HG02610 (cell line): Measurements from ENCODE around the gene C10orf67.
"Not testable (repeated sequence)": the region's sequence is repeated elsewhere in the genome, so short reads cannot be mapped to it uniquely, and the experiment has no call there.

Experiments used
- ATAC-seq: cut with Tn5 transposase; IDR thresholded peaks from one replicate; pipeline ENCODE4 v1.9.1; 2021; ENCODE audit warnings: mild to moderate bottlenecking, moderate library complexity; ENCODE audit not compliant: unreplicated experiment

The C10orf67 gene

DNA sequence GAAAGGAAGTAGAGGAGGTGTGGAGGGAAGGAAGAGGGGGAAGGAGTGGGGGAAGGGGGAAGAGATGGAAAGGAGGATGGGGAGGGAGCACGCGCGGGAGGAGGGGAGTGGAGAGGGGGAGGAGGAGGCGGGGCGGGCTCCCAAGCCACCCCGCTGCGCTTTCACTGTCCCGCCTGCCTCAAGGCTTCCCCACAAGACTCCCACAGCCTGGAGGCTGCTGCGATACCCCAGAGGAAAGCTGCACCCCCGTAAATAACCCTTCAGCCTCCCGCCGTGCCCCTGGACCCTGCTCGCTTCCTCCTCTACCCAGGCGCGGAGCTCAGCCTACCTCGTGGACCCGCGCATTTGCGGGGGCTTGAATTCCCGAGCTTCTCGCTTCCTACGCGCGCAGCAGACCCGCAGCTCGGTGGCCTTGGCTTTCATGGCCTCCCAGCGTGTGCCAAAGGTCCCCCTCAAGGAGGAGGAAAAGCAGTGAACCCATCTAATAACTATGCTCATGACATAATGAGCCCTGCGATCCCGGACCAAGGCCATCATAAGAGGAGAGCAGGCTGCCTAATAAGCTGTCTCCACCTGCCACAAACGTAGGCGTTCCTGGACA is at the start of gene C10orf67:
Gene C10orf67 (minus strand): TSS at position 557 of the 601 bp plus-strand sequence. CDS start 23 bp downstream, at position 534.
- ATAC-seq = no peak

DNA sequence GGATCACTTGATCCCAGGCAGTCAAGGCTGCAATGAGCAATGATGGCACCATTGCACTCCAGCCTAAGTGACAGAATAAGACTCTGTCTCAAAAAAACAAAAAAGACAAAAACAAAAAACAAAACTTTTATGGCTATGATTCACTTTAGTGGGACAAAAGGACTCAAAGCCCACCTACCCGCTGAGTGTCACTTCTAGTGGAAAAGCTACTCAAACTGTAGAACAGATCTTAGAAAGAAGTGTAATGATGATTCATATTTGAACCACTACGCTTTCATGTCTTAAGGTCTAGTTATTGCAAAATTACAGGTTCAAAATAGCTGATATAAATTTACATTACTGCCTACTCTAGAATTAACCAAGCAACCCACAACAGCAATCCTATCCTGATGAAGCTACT is 47.2 kb upstream of the C10orf67 start:
- ATAC-seq = no peak

DNA sequence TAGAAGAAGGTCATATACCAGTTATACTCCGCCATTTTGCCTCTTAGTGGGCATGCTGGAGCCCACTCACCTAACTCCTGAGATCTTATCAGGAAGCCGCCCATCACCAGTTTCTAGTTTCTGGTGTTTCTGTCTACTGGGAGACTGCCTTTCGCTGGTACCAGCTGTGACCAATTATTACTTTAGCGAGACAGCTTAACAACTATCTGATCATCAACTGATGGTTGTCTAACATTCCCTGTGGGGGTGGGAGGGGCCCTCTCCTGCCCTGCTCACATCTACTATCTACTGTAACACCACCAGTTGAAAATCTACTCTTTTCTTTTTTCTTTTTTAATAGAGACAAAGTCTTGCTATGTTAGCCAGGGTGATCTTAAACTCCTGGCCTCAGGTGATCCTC is 46.2 kb upstream of the C10orf67 start:
- ATAC-seq = no peak

DNA sequence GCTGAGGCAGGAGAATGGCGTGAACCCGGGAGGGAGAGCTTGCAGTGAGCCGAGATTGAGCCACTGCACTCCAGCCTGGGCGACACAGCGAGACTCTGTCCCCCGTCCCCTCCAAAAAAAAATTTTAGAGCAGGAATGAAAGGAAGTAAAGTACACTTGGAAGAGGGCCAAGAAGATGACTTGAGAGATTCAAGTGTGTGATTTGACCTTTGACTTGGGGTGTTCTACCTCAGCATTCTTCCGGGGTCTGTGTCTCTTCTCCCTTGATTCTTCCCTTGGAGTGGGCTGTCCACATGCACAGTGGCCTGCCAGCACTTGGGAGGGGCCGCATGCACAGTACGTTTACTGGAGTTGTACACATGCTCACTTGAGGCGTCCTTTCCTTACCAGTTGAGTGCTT is 45.8 kb upstream of the C10orf67 start:
- not testable (repeated sequence) for ATAC-seq

DNA sequence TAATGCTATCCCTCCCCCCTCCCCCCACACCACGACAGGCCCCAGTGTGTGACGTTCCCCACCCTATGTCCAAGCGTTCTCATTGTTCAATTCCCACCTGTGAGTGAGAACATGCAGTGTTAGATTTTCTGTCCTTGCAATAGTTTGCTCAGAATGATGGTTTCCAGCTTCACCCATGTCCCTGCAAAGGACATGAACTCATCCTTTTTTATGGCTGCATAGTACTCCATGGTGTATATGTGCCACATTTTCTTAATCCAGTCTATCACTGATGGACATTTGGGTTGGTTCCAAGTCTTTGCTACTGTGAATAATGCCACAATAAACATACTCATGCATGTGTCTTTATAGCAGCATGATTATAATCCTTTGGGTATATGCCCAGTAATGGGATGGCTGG is 42.9 kb upstream of the C10orf67 start:
- ATAC-seq = not testable (repeated sequence)

DNA sequence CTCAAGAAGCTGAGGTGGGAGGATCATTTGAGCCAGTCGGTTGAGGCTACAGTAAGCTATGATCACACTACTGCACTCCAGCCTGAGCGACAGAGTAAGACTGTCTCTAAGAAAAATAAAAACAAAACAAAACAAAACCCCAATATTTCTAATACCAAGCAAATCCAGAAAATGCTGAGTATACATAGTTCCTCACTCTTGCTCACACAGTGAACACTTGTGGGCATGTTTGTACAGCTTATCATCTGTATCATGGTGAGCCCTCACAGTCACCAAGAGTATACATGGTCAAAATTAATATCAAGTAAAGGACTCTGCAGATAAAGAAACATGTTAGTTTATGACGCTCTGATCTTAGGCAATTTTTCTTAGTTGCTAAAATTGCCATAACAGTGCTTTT is 41.5 kb upstream of the C10orf67 start:
- no peak for ATAC-seq

DNA sequence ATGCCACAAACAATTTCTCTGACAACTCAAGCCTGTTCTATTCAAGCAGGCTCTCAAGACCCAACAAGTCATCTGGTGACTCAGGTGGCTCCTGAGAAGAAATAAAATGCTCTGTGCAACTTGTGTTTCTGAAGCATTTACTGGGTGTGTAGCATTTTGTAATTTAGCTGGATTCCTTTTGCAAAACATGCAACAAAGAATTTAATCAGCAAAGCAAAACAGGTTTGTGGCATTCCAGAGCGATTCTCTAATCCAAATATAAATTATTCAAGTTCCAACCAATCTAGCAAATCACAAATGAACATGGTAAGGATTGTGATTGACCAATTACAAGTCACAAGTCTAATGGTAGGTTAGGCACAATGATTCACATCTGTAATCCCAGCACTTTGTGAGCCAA is 39.8 kb upstream of the C10orf67 start:
- ATAC-seq = no peak

DNA sequence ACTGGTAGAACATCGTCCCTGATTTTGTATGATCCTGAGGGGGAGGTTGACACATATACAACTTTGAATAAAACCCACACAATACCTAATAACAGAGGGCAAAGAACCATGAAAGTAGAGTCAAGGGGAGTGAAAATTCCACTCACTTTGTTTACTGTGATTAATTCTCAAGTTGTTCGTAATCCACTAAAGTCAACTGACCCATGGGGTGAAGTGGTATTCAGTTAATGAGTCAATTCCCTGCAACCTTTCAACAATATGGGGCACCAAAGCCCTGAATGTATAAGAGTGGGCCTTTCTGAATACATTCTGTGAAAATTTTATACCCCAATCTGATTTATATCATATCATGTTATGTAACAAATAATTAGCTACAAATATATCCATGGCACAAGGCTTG is 39.0 kb upstream of the C10orf67 start:
- no peak for ATAC-seq

DNA sequence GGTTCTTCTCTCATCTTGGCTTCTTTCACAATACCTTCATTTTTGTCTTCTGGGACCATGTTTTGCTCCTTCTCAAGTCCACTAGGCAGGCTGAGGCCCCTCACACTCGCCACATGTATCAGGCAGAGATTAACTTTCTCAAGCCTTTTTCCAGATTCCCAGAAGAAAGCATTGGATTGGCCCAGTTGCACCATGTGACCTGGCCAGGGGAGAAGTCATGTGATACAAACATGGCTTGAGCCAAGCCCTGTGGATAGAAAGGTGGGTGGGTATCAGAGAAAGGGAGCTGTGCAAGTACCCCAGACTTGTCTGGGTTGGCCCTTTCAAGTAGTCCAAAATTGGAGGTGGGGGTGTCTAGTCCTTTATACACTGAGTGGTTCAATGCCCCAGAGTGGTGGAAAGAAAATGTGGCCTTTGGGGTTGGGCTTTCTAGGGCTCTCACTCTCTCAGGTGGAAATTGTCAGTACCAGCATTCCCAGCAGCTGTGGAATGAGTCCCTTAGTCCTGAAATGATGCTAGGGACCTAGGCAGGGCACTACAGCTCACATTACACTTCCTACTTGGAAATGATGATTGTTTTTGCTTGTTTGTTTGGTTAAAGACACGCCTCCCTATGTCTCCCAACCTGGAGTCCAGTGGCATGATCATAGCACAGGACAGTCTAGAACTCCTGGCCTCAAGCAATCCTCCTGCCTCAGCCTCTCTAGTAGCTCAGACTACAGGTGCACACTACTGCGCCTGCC is 36.9 kb upstream of the C10orf67 start:
- ATAC-seq = no peak

DNA sequence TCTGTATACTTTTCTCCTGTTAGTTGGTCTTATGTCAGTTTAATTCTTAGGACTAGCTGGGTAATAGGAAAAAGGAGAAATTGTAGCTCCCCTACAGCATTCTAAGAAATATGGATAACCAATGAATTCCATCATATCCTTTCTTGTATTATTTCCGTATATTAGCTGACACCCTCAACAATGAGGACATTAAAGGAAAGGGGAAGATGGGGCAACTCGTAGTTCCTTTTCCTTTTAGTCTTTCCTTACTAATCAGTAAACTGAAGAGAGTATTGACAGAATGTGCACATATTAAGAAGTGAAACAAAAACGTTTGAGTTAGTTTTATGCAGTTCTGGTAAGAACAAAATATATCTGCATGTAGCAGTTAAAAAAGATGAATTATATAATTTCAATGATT is 35.1 kb upstream of the C10orf67 start:
- no peak for ATAC-seq

DNA sequence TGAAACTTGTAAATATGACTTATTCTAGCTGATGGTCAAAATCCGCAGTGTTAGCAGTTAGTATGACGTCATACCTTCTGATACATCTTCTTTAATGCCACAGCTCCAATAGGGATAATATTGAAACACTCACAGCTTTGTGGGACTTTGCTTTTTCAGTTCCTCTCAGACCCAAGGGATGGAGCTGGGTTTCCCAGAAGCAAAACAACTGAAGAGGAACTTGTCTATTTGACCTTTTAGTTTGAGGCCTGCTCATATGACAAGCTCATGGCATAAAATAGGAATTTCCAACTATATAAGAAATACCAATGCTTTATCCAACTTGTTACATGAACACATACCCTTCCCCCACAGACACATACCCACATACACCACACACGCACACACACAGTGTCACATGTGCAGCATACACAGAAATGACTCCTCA is 31.6 kb upstream of the C10orf67 start:
- ATAC-seq = no peak

DNA sequence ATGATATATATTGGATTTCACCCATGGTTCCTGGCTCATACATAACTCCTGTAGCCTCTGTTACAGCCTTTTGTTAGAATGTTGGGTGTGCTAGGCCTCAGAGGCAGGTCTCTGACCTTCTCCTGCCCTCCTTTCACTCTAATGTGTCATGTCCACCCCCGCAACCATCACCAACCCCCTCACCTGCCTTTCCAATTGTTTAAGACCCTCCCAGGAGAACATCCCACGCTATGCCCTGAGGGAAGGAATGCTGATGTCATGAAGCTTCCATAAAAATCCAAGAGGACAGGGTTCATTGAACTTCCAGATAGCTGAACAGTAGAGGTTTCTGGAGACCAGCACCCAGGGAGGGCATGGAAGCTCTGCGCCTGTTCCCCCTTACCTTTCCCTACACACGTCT is 30.8 kb upstream of the C10orf67 start:
- ATAC-seq = no peak

DNA sequence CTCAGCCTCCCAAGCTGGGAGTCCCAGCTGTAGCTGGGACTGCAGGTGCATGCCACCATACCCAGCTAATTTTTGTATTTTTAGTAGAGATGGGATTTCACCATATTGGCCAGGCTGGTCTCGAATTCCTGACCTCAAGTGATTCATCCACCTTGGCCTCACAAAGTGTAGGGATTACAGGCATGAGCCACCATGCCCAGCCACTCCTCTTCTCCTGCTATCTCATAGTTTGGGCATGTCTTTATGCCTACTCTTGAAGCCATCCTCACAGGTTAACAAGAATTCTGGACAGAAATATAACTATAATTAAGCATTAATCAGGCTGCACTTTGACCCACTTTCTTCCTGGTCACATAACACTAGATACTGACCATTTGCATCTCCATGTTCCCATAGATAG is 28.6 kb upstream of the C10orf67 start:
- no peak for ATAC-seq

DNA sequence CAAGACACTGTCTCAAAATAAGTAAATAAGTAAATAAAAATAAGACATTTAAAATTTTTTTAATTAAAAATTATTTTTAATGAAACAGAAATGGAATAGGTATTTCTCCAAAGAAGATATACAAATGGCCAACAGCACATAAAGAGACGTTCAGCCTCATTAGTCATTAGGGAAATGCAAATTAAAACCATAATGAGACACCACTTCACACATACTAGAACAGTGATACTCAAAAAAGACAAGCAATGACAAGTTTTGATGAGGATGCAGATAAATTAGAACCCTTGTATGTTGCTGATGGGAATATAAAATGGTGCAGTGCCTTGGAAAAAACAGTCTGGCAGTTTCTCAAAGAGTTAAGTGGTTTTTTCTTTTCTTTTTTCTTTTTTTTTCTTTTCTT is 26.5 kb upstream of the C10orf67 start:
- ATAC-seq = no peak

DNA sequence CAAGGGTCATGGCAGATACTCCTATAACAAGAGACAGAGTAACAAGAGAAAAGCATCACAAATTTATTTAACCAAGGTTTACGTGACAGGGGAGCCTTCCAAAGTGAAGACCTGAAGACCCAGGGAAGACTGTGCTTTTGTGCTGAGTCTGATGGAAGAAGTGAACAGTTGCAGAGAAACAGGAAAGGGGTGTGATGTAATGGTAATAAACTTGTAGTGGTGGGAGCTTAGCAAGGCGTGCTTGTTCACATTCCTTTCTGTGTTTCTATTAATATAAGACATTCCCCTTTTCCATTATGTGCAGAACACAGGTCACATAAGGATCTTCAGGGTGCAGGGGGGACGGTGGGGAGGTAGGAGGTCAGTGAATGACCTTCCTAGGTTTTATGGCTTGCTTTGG is 25.5 kb upstream of the C10orf67 start:
- ATAC-seq = no peak

DNA sequence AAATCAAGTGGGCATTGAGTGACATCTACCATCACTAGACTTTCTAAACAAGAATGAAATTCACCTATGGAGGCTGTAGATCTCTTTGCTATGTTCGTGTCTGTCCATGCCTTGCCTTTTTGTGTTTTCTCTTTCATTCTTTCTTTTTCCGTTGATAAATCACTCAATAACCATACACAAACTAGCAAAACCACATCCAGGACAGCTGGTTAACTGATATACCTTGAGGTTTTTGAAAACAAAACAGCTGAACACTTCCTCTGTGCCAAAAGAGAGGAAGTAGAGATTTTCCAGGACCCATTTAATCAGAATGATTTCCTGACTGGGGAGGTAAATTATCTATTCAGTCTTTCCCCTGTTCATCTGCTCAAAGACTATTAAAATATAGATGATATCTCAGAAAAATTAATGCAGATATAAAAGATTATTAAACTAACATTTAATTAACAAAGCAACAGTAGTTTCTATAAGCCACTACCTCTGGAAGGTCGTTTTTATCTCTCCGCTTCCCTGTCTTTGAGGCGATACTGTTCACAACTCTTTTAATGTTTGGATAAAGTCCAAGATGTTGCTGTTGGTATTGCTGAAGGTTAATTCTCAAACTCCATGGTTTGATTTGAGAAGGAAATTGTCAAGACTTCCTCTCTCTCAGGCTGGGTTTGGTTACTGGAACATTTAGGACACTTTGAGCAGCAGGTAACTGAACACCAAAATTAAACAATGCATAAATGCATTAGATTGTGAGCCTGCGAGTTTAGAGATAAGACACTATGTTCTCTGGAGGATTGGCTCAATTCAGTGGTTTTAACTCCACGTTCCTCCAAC is 24.4 kb upstream of the C10orf67 start:
- peak; percentile 64 for ATAC-seq

DNA sequence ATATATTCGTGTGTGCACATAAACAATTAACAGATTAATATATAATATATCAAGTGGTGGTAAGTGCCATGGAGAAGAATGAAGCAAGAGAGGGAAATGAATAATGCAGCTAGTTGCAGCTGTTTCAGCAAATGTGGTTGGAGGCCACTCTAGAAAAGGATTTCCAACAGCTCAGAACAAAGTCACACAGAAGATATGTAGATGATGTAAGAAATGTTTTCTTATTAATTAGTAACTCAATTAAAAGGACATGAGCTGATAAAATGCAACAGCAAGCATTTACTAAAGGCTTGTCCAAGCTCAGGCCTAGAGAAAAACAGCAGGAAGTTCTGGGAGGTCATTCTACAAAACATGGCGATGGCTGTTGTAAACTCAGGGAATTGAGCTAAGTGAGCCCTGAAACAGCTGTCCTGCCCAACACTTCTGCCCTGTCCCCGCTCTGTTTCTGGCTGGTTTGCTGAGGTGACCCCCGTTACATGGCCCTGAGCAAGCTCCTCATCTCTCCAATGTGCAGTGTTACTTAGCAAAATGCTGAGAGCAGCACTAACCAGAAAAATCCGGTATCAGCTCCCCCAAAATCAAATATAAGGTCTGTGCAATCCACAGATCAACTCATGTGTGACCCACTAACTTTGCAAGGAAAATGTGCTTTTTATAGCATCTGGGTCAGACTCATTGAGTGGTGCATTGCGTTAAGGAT is 23.4 kb upstream of the C10orf67 start:
- no peak for ATAC-seq

DNA sequence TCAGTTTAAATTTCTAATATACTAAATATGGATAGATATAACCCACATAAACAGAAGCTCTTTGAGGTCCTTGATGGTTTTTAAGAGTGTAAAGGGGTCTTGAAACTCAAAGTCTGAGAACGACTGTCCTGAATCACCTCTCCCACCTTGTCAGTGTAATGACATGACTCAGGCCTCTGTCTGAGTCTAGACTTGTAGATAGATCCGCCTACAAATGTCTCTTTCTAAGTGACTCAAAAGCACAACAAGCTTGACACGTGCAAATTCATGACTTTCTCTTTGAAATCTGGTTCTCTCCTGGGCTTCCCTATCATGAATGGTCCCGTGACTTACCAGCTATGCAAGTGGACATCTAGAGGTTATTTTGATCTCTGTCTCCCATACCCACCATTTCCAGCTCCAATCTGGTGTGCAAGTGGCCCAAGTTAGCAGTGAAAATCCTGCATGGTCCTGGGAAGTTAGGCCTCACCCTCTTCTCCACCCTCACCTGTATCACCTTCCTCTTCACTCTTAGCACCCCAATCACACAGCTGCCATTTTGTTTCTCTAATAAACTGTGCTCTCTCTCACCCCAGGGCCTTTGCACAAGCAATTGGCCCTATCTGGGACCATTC is 20.9 kb upstream of the C10orf67 start:
- peak; percentile 54 for ATAC-seq

DNA sequence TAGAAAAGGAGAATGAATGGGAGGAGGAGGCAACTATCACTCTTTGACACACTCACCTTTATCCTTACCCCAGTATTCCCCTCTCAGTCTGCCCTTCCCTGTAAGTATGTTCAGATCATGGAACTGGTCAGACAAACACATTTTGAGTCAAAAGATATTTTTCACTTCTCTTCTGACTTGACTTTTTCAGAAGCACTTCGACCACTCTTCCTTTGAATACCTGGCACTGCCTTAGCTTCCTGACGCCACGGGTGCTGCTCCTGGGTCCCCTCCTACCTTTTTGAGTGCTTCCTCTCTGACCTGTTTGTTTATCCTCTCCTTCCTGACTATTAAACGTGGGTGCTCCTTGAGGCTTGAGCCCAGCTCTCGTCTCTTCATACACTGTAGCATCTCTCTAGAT is 19.8 kb upstream of the C10orf67 start:
- ATAC-seq = peak; percentile 39

DNA sequence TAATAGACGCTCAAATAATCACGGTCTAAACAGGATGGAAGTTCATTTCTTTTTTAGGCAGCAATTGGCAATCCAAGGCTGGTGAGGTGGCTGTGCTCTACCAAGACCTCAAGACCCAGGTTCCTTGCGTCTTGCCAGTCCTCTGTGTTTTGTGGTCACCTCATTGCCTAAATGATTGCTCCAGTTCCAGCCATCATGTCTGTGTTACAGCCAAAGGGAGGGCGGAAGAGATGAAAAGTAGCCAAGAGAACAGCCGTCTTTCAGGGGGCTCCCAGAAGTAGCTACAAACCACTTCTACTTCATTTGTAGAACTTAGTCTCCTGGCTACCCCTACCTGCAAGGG is 19.2 kb upstream of the C10orf67 start:
- ATAC-seq = no peak
